Nephron (organoid): ENCODE data around the gene LGR6.

Source experiments
- H3K27ac Mint-ChIP-seq, 3 experiments: 2 replicates each; pipeline ENCODE4 v1.8.0; 2020; ENCODE audit warnings: mixed read lengths in 3 of 3, mild to moderate bottlenecking in 2 of 3, moderate library complexity in 1 of 3
- H3K27me3 Mint-ChIP-seq: 2 replicates; pipeline ENCODE4 v1.8.0; 2021; ENCODE audit warnings: low read depth, mild to moderate bottlenecking, moderate library complexity, mixed read lengths
- H3K36me3 Mint-ChIP-seq: 2 replicates; pipeline ENCODE4 v1.8.0; 2020; ENCODE audit warnings: low read depth, mixed read lengths
- H3K4me1 Mint-ChIP-seq: 2 replicates; pipeline ENCODE4 v1.8.0; 2020; ENCODE audit warnings: mixed read lengths
- H3K4me3 Mint-ChIP-seq, 3 experiments: 2 replicates each; pipeline ENCODE4 v1.8.0; 2020; ENCODE audit warnings: mild to moderate bottlenecking in 3 of 3, mixed read lengths in 3 of 3, moderate library complexity in 2 of 3
- H3K9me3 Mint-ChIP-seq: 2 replicates; pipeline ENCODE4 v1.8.0; 2020; ENCODE audit warnings: mixed read lengths
- TF ChIP-seq, protein P1 (sequence below), 3 experiments: fragments of 200-600 bp; sonication (generic); IDR thresholded peaks; one replicate each; pipeline ENCODE4 v1.5.0; 2021; ENCODE audit warnings: antibody characterized with exemption in 3 of 3; ENCODE audit not compliant: unreplicated experiment in 3 of 3

The LGR6 gene

DNA sequence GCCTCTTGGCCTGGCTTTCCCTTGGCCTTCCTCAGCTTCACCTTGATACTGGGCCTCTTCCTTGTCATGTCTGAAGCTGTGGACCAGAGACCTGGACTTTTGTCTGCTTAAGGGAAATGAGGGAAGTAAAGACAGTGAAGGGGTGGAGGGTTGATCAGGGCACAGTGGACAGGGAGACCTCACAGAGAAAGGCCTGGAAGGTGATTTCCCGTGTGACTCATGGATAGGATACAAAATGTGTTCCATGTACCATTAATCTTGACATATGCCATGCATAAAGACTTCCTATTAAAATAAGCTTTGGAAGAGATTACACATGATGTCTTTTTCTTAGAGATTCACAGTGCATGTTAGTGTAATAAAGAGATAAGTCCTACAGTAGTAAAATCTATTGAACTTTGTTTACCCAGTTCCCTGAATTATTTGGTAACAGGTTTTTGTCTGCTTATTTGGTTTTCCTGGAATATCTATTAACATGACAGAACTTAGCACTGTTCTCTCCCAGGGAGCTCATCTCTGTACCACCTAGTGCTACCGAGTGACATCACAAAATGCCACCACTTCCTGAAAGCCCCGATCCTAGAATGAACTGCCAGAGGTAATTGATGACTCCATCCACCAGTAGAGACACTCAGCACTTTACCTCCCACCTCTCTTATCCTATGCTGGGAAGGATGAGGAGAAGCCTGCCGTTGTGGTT lies 125.9 kb downstream of the LGR6 start:
- no peaks in the 10 kb centered on the region for H3K36me3 Mint-ChIP-seq
- TF ChIP-seq, protein P1, sequence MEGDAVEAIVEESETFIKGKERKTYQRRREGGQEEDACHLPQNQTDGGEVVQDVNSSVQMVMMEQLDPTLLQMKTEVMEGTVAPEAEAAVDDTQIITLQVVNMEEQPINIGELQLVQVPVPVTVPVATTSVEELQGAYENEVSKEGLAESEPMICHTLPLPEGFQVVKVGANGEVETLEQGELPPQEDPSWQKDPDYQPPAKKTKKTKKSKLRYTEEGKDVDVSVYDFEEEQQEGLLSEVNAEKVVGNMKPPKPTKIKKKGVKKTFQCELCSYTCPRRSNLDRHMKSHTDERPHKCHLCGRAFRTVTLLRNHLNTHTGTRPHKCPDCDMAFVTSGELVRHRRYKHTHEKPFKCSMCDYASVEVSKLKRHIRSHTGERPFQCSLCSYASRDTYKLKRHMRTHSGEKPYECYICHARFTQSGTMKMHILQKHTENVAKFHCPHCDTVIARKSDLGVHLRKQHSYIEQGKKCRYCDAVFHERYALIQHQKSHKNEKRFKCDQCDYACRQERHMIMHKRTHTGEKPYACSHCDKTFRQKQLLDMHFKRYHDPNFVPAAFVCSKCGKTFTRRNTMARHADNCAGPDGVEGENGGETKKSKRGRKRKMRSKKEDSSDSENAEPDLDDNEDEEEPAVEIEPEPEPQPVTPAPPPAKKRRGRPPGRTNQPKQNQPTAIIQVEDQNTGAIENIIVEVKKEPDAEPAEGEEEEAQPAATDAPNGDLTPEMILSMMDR (IDR thresholded peaks at IDR 0.05; ENCODE audit: unreplicated experiment in 3 of 3) = no peak
- H3K9me3 Mint-ChIP-seq = no peaks in the 10 kb centered on the region
- H3K27ac Mint-ChIP-seq = no peak overlapping the region
- peaks cover 16% of the 10 kb centered on the region for H3K4me1 Mint-ChIP-seq
- peaks cover 23% of the 10 kb centered on the region for H3K27me3 Mint-ChIP-seq
- no peak overlapping the region for H3K4me3 Mint-ChIP-seq

DNA sequence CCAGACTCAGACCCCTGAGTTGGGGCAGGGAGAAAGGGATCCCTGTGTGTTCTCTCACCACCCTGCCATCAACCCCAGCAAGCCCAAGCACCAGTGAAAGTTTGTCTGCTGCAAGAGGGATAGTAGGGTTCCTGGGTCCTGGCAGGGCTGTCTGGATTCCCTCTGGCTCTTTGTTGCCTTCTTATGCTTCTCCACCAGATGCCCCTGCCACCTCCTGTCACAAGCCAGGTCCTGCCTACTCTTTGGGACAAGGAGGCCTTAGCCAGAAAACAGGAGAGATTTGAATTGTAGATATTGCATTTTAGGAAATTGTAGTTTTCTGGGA lies 126.4 kb downstream of the LGR6 start:
- peaks cover 16% of the 10 kb centered on the region for H3K4me1 Mint-ChIP-seq
- no peaks in the 10 kb centered on the region for H3K9me3 Mint-ChIP-seq
- TF ChIP-seq, protein P1 (IDR thresholded peaks at IDR 0.05; ENCODE audit: unreplicated experiment in 3 of 3) = no peak
- H3K4me3 Mint-ChIP-seq = no peak overlapping the region
- H3K27ac Mint-ChIP-seq = no peak overlapping the region
- H3K27me3 Mint-ChIP-seq = peaks cover 23% of the 10 kb centered on the region
- no peaks in the 10 kb centered on the region for H3K36me3 Mint-ChIP-seq

DNA sequence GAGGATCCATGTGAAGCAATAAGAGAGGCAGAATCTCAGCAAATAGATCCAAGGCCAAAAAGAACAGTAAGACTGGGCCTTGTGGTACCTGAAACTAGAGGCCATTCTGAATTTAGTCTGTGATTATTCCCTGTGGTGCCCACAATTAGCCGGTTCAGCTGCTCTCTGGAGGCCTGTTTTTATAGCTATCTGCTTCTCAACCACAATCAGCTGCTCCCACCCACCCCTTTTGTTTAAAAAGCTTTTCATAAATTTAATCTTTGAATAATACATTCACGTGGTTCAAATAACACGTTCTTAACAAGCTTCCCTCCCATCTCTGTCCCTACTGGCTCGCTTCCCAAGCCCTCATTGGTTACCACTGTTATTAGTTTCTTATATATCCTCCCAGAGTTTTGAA lies 130.1 kb downstream of the LGR6 start:
- Mint-ChIP-seq H3K4me1 (peaks cover 11% of the 10 kb centered on the region), H3K9me3 (no peaks in the 10 kb centered on the region), H3K4me3 (no peak overlapping the region), H3K36me3 (no peaks in the 10 kb centered on the region), H3K27ac (no peak overlapping the region), H3K27me3 (peaks cover 11% of the 10 kb centered on the region)
- TF ChIP-seq, protein P1 (IDR thresholded peaks at IDR 0.05; ENCODE audit: unreplicated experiment in 3 of 3) = no peak

DNA sequence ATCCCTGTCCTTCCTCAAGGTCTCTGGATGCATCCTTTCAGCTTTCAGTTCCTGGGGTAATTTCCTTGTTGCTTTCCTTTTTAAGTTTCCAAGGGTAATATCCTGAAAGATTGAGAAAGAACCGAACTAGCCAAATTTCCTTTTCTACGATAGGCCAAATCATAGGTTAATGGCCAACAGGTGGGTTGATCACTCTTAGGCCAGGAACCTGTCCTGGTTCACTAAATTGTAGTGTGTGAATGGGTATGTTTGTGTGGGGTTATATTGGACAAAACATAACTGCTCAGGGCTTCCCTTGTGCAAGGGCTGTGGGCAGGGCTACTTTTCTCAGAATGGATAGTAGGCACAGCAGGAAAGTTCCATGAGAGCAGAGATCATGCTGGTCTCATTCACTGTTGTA lies 131.0 kb downstream of the LGR6 start:
- H3K9me3 Mint-ChIP-seq = no peaks in the 10 kb centered on the region
- TF ChIP-seq, protein P1 (IDR thresholded peaks at IDR 0.05; ENCODE audit: unreplicated experiment in 3 of 3) = no peak
- peaks cover 11% of the 10 kb centered on the region for H3K4me1 Mint-ChIP-seq

DNA sequence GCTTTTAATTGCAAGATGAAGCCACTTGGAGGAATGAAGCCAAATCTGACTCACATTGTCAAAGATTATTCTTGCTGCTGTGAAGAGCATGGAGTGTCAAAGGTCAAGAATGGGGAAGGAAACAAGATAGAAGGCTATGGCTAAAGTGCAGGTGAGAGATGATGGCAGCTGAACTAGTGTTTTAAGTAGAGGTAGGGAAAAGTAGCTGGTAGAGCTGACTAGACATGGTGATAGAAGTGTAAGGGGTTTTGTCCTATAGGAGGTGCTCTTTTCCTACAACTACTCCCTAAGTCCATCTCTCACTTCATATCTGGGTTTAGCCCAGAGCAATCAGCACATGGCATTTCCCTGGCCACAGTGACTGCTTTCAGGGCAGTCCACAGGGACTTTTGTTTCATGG lies 136.3 kb downstream of the LGR6 start:
- no peak overlapping the region for H3K4me3 Mint-ChIP-seq
- TF ChIP-seq, protein P1 (IDR thresholded peaks at IDR 0.05; ENCODE audit: unreplicated experiment in 3 of 3) = no peak
- no peak overlapping the region for H3K27ac Mint-ChIP-seq
- H3K36me3 Mint-ChIP-seq = peaks cover 42% of the 10 kb centered on the region
- H3K4me1 Mint-ChIP-seq = no peaks in the 10 kb centered on the region
- no peaks in the 10 kb centered on the region for H3K27me3 Mint-ChIP-seq
- no peaks in the 10 kb centered on the region for H3K9me3 Mint-ChIP-seq

More for the DNA sequence above, 131.0 kb downstream of the LGR6 start:
- no peak overlapping the region for H3K4me3 Mint-ChIP-seq
- peaks cover 2% of the 10 kb centered on the region for H3K36me3 Mint-ChIP-seq
- H3K27me3 Mint-ChIP-seq = peaks cover 11% of the 10 kb centered on the region
- H3K27ac Mint-ChIP-seq = no peak overlapping the region

DNA sequence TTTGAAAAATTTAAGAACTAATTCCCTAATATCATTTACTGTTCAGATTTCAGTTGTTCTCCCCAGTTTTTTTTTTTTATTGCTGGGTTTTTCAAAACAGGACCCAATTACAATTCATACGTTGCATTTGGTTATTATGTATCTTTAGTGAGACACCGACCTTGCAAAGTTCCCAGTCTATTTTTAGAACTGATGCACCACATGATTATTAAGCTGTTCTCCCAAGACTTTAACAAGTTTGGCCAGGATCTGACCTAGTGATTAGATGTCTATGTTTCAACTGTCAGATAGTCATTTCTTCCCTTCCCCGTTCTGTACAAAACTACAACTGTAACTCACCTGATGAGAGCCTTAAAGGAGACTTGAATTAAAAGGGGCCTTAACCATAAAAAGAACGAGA lies 140.3 kb downstream of the LGR6 start:
- TF ChIP-seq, protein P1 (IDR thresholded peaks at IDR 0.05; ENCODE audit: unreplicated experiment in 3 of 3) = no peak
- Mint-ChIP-seq H3K36me3 (peaks cover 48% of the 10 kb centered on the region), H3K27me3 (no peaks in the 10 kb centered on the region), H3K27ac (no peak overlapping the region), H3K4me1 (no peaks in the 10 kb centered on the region), H3K9me3 (no peaks in the 10 kb centered on the region), H3K4me3 (no peak overlapping the region)
